HEK293 (cell line): ENCODE results near the gene FAM181A.

Source experiments
- CTCF ChIP-seq: fragments of 450-650 bp; formaldehyde crosslinking; IDR thresholded peaks from 2 replicates; pipeline ENCODE4 v1.5.1; 2016; ENCODE audit warnings: missing biosample characterization, missing genetic modification characterization
- ZNF23 ChIP-seq: fragments of 450-650 bp; formaldehyde crosslinking; IDR thresholded peaks from 2 replicates; pipeline ENCODE4 v1.5.1; 2016; ENCODE audit warnings: missing biosample characterization, missing genetic modification characterization, borderline replicate concordance
- ZNF555 ChIP-seq: fragments of 450-650 bp; formaldehyde crosslinking; conservative IDR thresholded peaks from 2 replicates; pipeline ENCODE4 v1.5.1; 2017; ENCODE audit warnings: missing biosample characterization, mild to moderate bottlenecking, missing genetic modification characterization, inconsistent platforms
- TF ChIP-seq, protein P1 (sequence below): fragments of 450-650 bp; formaldehyde crosslinking; IDR thresholded peaks from 2 replicates; pipeline ENCODE4 v1.5.1; 2016; ENCODE audit warnings: missing biosample characterization, missing genetic modification characterization
- TF ChIP-seq, protein P2 (sequence below): fragments of 450-650 bp; formaldehyde crosslinking; IDR thresholded peaks from 2 replicates; pipeline ENCODE4 v1.5.1; 2017; ENCODE audit warnings: missing biosample characterization, missing genetic modification characterization
- TF ChIP-seq, protein P3 (sequence below): fragments of 450-650 bp; formaldehyde crosslinking; IDR thresholded peaks from 2 replicates; pipeline ENCODE4 v1.5.1; 2016; ENCODE audit warnings: missing biosample characterization, missing genetic modification characterization

DNA sequence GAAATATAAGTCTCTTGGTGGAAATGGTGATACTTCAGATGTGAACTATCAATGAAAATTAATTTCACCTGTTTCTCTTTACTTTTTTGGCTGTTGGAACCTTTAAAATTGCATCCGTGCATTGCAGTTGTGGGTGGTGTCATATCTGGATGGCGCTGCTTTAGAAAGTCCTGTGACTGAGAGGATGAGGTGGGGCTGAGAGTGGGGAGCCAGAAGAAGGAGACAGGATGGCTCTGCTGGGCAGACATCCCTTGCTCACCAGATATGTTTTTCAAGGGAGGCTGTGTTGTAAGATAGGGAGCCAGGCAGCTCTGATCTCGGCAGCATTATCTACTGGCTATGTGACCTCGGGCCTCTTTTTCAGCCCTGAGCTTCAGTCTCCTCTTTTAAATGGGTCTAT is 36.5 kb downstream of the FAM181A start:
- TF ChIP-seq CTCF (tag by site-specific recombination) = no peak
- no peak for TF ChIP-seq ZNF23 (tag by site-specific recombination)
- TF ChIP-seq, protein P1, sequence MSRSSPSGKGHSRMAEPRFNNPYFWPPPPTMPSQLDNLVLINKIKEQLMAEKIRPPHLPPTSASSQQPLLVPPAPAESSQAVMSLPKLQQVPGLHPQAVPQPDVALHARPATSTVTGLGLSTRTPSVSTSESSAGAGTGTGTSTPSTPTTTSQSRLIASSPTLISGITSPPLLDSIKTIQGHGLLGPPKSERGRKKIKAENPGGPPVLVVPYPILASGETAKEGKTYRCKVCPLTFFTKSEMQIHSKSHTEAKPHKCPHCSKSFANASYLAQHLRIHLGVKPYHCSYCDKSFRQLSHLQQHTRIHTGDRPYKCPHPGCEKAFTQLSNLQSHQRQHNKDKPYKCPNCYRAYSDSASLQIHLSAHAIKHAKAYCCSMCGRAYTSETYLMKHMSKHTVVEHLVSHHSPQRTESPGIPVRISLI (tag by site-specific recombination) = no peak
- TF ChIP-seq, protein P2, sequence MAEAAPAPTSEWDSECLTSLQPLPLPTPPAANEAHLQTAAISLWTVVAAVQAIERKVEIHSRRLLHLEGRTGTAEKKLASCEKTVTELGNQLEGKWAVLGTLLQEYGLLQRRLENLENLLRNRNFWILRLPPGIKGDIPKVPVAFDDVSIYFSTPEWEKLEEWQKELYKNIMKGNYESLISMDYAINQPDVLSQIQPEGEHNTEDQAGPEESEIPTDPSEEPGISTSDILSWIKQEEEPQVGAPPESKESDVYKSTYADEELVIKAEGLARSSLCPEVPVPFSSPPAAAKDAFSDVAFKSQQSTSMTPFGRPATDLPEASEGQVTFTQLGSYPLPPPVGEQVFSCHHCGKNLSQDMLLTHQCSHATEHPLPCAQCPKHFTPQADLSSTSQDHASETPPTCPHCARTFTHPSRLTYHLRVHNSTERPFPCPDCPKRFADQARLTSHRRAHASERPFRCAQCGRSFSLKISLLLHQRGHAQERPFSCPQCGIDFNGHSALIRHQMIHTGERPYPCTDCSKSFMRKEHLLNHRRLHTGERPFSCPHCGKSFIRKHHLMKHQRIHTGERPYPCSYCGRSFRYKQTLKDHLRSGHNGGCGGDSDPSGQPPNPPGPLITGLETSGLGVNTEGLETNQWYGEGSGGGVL (tag by site-specific recombination) = no peak
- TF ChIP-seq, protein P3, sequence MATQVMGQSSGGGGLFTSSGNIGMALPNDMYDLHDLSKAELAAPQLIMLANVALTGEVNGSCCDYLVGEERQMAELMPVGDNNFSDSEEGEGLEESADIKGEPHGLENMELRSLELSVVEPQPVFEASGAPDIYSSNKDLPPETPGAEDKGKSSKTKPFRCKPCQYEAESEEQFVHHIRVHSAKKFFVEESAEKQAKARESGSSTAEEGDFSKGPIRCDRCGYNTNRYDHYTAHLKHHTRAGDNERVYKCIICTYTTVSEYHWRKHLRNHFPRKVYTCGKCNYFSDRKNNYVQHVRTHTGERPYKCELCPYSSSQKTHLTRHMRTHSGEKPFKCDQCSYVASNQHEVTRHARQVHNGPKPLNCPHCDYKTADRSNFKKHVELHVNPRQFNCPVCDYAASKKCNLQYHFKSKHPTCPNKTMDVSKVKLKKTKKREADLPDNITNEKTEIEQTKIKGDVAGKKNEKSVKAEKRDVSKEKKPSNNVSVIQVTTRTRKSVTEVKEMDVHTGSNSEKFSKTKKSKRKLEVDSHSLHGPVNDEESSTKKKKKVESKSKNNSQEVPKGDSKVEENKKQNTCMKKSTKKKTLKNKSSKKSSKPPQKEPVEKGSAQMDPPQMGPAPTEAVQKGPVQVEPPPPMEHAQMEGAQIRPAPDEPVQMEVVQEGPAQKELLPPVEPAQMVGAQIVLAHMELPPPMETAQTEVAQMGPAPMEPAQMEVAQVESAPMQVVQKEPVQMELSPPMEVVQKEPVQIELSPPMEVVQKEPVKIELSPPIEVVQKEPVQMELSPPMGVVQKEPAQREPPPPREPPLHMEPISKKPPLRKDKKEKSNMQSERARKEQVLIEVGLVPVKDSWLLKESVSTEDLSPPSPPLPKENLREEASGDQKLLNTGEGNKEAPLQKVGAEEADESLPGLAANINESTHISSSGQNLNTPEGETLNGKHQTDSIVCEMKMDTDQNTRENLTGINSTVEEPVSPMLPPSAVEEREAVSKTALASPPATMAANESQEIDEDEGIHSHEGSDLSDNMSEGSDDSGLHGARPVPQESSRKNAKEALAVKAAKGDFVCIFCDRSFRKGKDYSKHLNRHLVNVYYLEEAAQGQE (tag by site-specific recombination) = no peak
- no peak for TF ChIP-seq ZNF555 (tag by site-specific recombination)
